Endothelial cell of umbilical vein (primary cell): ENCODE results near the gene C5orf47. TPM values are rescaled to one million over a fixed set of nuclear protein-coding genes. Genes with fewer than 3 reads are reported as not detected.

Experiments
- BruUV-seq: library from RNA; stranded (reverse); fragments of 400-500 nt; replicated peaks from 2 replicates; lab custom pipeline; 2021; lab: Mats Ljungman, UMichigan
- CTCF ChIA-PET: fragments of 300-600, 350-600 bp; sonication (Branson Sonifier 250); formaldehyde crosslinking; loops from one replicate; lab custom pipeline; 2021; ENCODE audit warnings: antibody characterized with exemption, inconsistent platforms; lab: Charles Lee
- POLR2A ChIA-PET: fragments of 300-600, 350-600 bp; sonication (Branson Sonifier 250); formaldehyde crosslinking; loops from one replicate; lab custom pipeline; 2021; ENCODE audit warnings: antibody characterized with exemption, inconsistent platforms; lab: Charles Lee
- DNase-seq: peaks from one replicate; pipeline ENCODE4 v3.0.0-alpha.2; 2011; ENCODE audit warnings: low read depth, low spot score
- FAIRE-seq: peaks from 2 replicates; lab custom pipeline; 2011; peaks lifted over from hg19 to GRCh38; lab: Jason Lieb, UNC
- H2AFZ ChIP-seq: 2 replicates; pipeline ENCODE4 v1.6.0; 2012; ENCODE audit warnings: low read depth, low read length, control low read depth, inconsistent platforms
- H3K27ac ChIP-seq: 2 replicates; pipeline ENCODE4 v1.5.1; 2011; ENCODE audit warnings: low read depth, mild to moderate bottlenecking, control low read depth, low read length, moderate library complexity; ENCODE audit not compliant: insufficient read depth
- H3K27me3 ChIP-seq, 2 experiments: 2 replicates each; pipeline versions ENCODE4 v1.6.0 to v1.6.1; 2011; ENCODE audit warnings: low read length in 2 of 2, mixed read lengths in 1 of 2; ENCODE audit not compliant: control insufficient read depth in 2 of 2, insufficient read depth in 2 of 2
- H3K36me3 ChIP-seq, 2 experiments: 2 replicates in 1 of 2; 3 replicates in 1 of 2; pipeline ENCODE4 v1.5.1; 2011; ENCODE audit warnings: low read length in 2 of 2, mild to moderate bottlenecking in 1 of 2, moderate library complexity in 1 of 2; ENCODE audit not compliant: control insufficient read depth in 2 of 2, insufficient read depth in 2 of 2; ENCODE audit errors: extremely low read depth in 1 of 2
- H3K4me1 ChIP-seq: 3 replicates; pipeline ENCODE4 v1.5.1; 2011; ENCODE audit warnings: mild to moderate bottlenecking, low read length; ENCODE audit not compliant: control insufficient read depth, insufficient read depth; ENCODE audit errors: extremely low read depth
- H3K4me2 ChIP-seq: 2 replicates; pipeline ENCODE4 v1.6.1; 2011; ENCODE audit warnings: low read length, control low read depth, mixed read lengths; ENCODE audit not compliant: insufficient read depth
- H3K4me3 ChIP-seq, 3 experiments: fragments of 200-600 bp in 1 of 3; sonication (generic), shearing (Covaris generic) in 1 of 3; replicated peaks in 1 of 3; 2 replicates each; pipeline ENCODE4 v1.5.1; 2011 to 2016; ENCODE audit warnings: control low read depth in 3 of 3, low read length in 3 of 3, mild to moderate bottlenecking in 2 of 3, inconsistent platforms in 1 of 3, low read depth in 1 of 3, moderate library complexity in 1 of 3; ENCODE audit not compliant: insufficient read depth in 1 of 3
- H3K79me2 ChIP-seq: 2 replicates; pipeline ENCODE4 v1.6.0; 2012; ENCODE audit warnings: low read length, inconsistent platforms; ENCODE audit not compliant: control insufficient read depth, insufficient read depth
- H3K9ac ChIP-seq: replicated peaks from 2 replicates; pipeline ENCODE3; 2011; ENCODE audit warnings: low read length, control low read depth; ENCODE audit not compliant: insufficient read depth; ENCODE audit errors: extremely low read depth
- H3K9me1 ChIP-seq: replicated peaks from 3 replicates; pipeline ENCODE4 v1.6.0; 2011; ENCODE audit warnings: mild to moderate bottlenecking, low read length; ENCODE audit not compliant: control insufficient read depth, insufficient read depth; ENCODE audit errors: extremely low read depth
- H3K9me3 ChIP-seq: replicated peaks from 2 replicates; pipeline ENCODE4 v1.5.1; 2012; ENCODE audit warnings: low read length, inconsistent platforms; ENCODE audit not compliant: control insufficient read depth, insufficient read depth
- H4K20me1 ChIP-seq: replicated peaks from 2 replicates; pipeline ENCODE3; 2011; ENCODE audit warnings: mild to moderate bottlenecking, low read length; ENCODE audit not compliant: control insufficient read depth, insufficient read depth; ENCODE audit errors: extremely low read depth
- CTCF ChIP-seq, 2 donors: IDR thresholded peaks; 1 replicate in 1 of 2; 2 replicates in 1 of 2; pipeline ENCODE4 v1.5.1; 2011; ENCODE audit warnings: low read length in 2 of 2, mild to moderate bottlenecking in 2 of 2, moderate library complexity in 2 of 2, control low read depth in 1 of 2, inconsistent platforms in 1 of 2, low read depth in 1 of 2; ENCODE audit not compliant: insufficient read depth in 1 of 2; ENCODE audit errors: extremely low read depth in 1 of 2
- EZH2 ChIP-seq: IDR thresholded peaks from 2 replicates; pipeline ENCODE4 v1.6.1; 2012; ENCODE audit warnings: borderline replicate concordance, low read depth, mild to moderate bottlenecking, moderate library complexity, low read length, inconsistent platforms; ENCODE audit not compliant: severe bottlenecking
- FOS ChIP-seq: IDR thresholded peaks from 2 replicates; pipeline ENCODE4 v1.6.1; 2011; ENCODE audit warnings: mild to moderate bottlenecking, low read length, moderate library complexity, borderline replicate concordance; ENCODE audit not compliant: insufficient read depth
- GATA2 ChIP-seq: IDR thresholded peaks from 2 replicates; pipeline ENCODE4 v1.7.0; 2011; ENCODE audit warnings: low read depth, mild to moderate bottlenecking, moderate library complexity, mixed read lengths, low read length; ENCODE audit not compliant: insufficient read length, insufficient read depth
- JUN ChIP-seq: IDR thresholded peaks from 2 replicates; pipeline ENCODE4 v1.6.1; 2011; ENCODE audit warnings: borderline replicate concordance, low read depth; ENCODE audit not compliant: insufficient read length, insufficient read depth
- MAX ChIP-seq: IDR thresholded peaks from 2 replicates; pipeline ENCODE4 v1.6.1; 2011; ENCODE audit not compliant: insufficient read depth, insufficient read length
- MYC ChIP-seq: IDR thresholded peaks from one replicate; pipeline ENCODE4 v1.6.1; 2011; ENCODE audit warnings: mild to moderate bottlenecking, low read depth, low read length
- POLR2A ChIP-seq: IDR thresholded peaks from 2 replicates; pipeline ENCODE4 v1.6.1; 2012; ENCODE audit warnings: low read depth, mild to moderate bottlenecking, control low read depth, low read length
- POLR2AphosphoS5 ChIP-seq: IDR thresholded peaks from 2 replicates; pipeline ENCODE4 v1.6.1; 2012; ENCODE audit warnings: low read depth, mild to moderate bottlenecking, control low read depth, low read length, moderate library complexity; ENCODE audit not compliant: insufficient read depth
- dilution Hi-C: fragments of 300-500 bp; cut with MboI; formaldehyde crosslinking; loops from one replicate; pipeline ENCODE4 v1.15.0; 2019; ENCODE audit warnings: low sequenced_read_pairs; ENCODE audit not compliant: extremely low pct_ligation_motif_present
- intact Hi-C: fragments of 100-400 bp; cut with micrococcal nuclease; formaldehyde crosslinking; loops from one replicate; pipeline ENCODE4 v1.10.0; 2022
- polyA plus RNA-seq, 4 experiments: library from polyadenylated mRNA; depleted of rRNA in 3 of 4; stranded (reverse) in 3 of 4; unstranded in 1 of 4; fragments of >200 nt; gene quantifications; 2 replicates each; pipeline versions ENCODE4 v1.2.1 to v1.2.3, GENCODE V29; 2011 to 2012; ENCODE audit warnings: missing spikeins in 1 of 4
- total RNA-seq: library from RNA; stranded (reverse); gene quantifications from 2 replicates; pipeline ENCODE4 v1.2.3, GENCODE V29; 2021

C5orf47 gene
- total and polyA plus RNA-seq, 2 donors (not counting 3 experiments of a cell fraction or from before 2014, with no cell fraction given) = not detected

- H2AFZ ChIP-seq = no peak overlapping the region
- no peak for DNase-seq
- no TSS peak for BruUV-seq
- no peak for TF ChIP-seq MYC
- no peak for TF ChIP-seq FOS
- no peak for TF ChIP-seq POLR2AphosphoS5
- no peak for TF ChIP-seq POLR2A
- no peak for TF ChIP-seq MAX
- no peak for TF ChIP-seq JUN
- no peak for TF ChIP-seq GATA2
- TF ChIP-seq EZH2 = no peak
- TF ChIP-seq CTCF (IDR thresholded peaks at IDR 0.05; ENCODE audit: extremely low read depth in 1 of 2, insufficient read depth in 1 of 2, low read depth in 1 of 2, low read length in 2 of 2) = no peak
- ChIA-PET POLR2A (no interaction called here), CTCF (no interaction called here)
- no peak for FAIRE-seq
- H3K36me3 ChIP-seq = no peaks in the 10 kb centered on the region
- intact Hi-C loops = no loop called here
- no peaks in the 10 kb centered on the region for H3K4me1 ChIP-seq
- H3K9ac ChIP-seq = no peak overlapping the region
- H3K9me1 ChIP-seq = no peaks in the 10 kb centered on the region
- no peaks in the 10 kb centered on the region for H3K27me3 ChIP-seq
- H3K4me3 ChIP-seq = no peak overlapping the region
- no peak overlapping the region for H3K27ac ChIP-seq
- dilution Hi-C loops = no loop called here
- H3K9me3 ChIP-seq = peaks cover 2% of the 10 kb centered on the region
- no peaks in the 10 kb centered on the region for H4K20me1 ChIP-seq
- H3K79me2 ChIP-seq = no peaks in the 10 kb centered on the region
- H3K4me2 ChIP-seq = no peak overlapping the region
Measured at GRCh38 chr5:174047472-174048099, 58.6 kb downstream of the C5orf47 start.
